Measurements from ENCODE around the gene DDX1.

DNA sequence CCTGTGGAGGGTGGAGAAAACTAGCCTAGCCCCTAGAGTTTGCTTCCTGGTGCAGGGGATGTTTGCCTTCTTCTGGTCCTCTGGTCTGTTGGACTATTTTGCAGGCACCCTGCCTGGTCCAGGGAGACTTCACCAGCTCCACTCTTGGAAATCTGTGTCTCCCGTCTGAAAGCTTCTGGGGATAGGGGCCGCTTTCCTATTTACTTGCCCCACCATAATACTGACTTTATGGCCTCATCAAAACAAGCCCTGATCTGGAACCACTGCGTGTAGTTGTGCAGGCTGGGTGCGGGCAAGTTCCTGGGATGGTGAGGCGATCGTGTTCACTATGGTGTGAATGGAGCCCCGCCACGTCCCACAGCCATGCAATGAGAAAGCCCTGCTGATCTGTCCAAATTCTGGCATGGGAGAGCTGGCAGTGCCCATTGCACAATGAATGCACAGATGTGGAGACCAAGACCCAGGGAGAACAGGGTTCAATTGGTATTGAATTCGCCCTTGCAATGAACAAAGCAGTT lies 74.3 kb downstream of the DDX1 start:
- TF ChIP-seq POLR2AphosphoS5 (IDR thresholded peaks at IDR 0.05; ENCODE audit: low read depth, low read length) (no peak), TAF1 (IDR thresholded peaks at IDR 0.05; ENCODE audit: borderline replicate concordance, insufficient read depth, low read length) (no peak), SIN3A (IDR thresholded peaks at IDR 0.05; ENCODE audit: borderline replicate concordance, insufficient read depth, low read length) (no peak)
- TF ChIP-seq, protein P1, sequence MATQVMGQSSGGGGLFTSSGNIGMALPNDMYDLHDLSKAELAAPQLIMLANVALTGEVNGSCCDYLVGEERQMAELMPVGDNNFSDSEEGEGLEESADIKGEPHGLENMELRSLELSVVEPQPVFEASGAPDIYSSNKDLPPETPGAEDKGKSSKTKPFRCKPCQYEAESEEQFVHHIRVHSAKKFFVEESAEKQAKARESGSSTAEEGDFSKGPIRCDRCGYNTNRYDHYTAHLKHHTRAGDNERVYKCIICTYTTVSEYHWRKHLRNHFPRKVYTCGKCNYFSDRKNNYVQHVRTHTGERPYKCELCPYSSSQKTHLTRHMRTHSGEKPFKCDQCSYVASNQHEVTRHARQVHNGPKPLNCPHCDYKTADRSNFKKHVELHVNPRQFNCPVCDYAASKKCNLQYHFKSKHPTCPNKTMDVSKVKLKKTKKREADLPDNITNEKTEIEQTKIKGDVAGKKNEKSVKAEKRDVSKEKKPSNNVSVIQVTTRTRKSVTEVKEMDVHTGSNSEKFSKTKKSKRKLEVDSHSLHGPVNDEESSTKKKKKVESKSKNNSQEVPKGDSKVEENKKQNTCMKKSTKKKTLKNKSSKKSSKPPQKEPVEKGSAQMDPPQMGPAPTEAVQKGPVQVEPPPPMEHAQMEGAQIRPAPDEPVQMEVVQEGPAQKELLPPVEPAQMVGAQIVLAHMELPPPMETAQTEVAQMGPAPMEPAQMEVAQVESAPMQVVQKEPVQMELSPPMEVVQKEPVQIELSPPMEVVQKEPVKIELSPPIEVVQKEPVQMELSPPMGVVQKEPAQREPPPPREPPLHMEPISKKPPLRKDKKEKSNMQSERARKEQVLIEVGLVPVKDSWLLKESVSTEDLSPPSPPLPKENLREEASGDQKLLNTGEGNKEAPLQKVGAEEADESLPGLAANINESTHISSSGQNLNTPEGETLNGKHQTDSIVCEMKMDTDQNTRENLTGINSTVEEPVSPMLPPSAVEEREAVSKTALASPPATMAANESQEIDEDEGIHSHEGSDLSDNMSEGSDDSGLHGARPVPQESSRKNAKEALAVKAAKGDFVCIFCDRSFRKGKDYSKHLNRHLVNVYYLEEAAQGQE (IDR thresholded peaks at IDR 0.05; ENCODE audit: insufficient read depth in 1 of 2, low read depth in 2 of 2, low read length in 2 of 2): no peak

Measured in PFSK-1 (cell line).